ENCODE data around the gene ATP5F1B. TPM values are rescaled to one million over a fixed set of nuclear protein-coding genes. Genes with fewer than 3 reads are reported as not detected.

Gene ATP5F1B
- total and polyA plus RNA-seq, 9 of the 15 experiments (the other 6 are each of a cell fraction or from before 2014, with no cell fraction given), result 908 to 3,125 (median 1,482) TPM

DNA sequence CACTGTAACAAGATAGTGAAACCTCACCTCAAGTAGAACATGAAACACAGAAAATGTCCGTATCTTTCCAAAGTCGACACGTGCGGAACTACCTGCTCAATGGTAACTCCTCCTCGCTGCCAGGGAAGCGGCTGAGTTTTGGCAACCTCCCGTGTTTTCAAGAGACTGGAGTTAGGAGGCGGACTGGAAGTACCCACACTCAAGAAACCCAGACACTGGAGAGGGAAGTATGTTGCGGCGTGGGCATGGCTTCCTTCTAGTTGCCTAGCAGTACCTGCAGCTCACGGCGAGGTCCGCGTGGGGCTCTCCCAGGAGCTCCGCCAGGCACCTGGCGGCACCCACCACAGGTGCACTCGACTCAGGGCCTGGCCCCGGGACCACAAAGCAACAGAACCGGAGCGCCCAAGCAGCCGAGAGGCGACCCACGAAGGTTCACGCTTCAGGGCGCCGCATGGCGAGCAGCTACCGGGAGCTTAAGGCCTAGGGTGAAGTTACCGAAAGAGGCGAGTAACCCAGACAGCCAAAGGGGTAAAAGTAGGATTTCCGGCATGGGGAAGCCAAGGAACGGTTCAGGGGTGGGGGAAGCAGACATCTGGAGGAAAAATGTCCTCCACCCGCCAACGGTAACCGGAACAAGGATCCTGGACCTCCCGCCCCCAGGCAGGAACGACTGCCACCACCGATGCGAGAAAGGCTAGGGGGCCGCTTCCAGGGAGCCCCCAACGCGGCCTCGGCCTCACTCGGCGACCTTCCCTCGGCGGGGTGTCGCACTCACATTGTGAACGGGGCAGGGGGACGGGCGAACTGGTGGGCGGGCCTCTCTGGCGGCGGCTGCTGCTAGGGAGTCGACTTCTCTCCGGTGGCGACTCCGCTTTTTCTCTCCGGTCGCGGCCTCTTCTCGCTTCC is 41.7 kb upstream of the ATP5F1B start (continued):
- TF ChIP-seq CBX8 (IDR thresholded peaks at IDR 0.05; ENCODE audit: borderline replicate concordance, extremely low read depth, low read depth, low read length, poor library complexity, severe bottlenecking), result no peak
- TF ChIP-seq HNRNPLL (IDR thresholded peaks at IDR 0.05; ENCODE audit: low read depth, low read length, poor library complexity, severe bottlenecking), result no peak
- no peak for TF ChIP-seq ZNF253 (CRISPR knock-in tag; conservative IDR thresholded peaks at IDR 0.05)
- TF ChIP-seq, protein P1, sequence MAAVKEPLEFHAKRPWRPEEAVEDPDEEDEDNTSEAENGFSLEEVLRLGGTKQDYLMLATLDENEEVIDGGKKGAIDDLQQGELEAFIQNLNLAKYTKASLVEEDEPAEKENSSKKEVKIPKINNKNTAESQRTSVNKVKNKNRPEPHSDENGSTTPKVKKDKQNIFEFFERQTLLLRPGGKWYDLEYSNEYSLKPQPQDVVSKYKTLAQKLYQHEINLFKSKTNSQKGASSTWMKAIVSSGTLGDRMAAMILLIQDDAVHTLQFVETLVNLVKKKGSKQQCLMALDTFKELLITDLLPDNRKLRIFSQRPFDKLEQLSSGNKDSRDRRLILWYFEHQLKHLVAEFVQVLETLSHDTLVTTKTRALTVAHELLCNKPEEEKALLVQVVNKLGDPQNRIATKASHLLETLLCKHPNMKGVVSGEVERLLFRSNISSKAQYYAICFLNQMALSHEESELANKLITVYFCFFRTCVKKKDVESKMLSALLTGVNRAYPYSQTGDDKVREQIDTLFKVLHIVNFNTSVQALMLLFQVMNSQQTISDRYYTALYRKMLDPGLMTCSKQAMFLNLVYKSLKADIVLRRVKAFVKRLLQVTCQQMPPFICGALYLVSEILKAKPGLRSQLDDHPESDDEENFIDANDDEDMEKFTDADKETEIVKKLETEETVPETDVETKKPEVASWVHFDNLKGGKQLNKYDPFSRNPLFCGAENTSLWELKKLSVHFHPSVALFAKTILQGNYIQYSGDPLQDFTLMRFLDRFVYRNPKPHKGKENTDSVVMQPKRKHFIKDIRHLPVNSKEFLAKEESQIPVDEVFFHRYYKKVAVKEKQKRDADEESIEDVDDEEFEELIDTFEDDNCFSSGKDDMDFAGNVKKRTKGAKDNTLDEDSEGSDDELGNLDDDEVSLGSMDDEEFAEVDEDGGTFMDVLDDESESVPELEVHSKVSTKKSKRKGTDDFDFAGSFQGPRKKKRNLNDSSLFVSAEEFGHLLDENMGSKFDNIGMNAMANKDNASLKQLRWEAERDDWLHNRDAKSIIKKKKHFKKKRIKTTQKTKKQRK (IDR thresholded peaks at IDR 0.05; ENCODE audit: borderline replicate concordance, low read depth, low read length), result no peak
- no peak for TF ChIP-seq SRSF7 (optimal IDR thresholded peaks at IDR 0.05; ENCODE audit: low read depth, low read length)
- TF ChIP-seq NFIC (IDR thresholded peaks at IDR 0.05), result no peak
- peak; percentile 2 for TF ChIP-seq ZNF146 (CRISPR knock-in tag; IDR thresholded peaks at IDR 0.05; ENCODE audit: unreplicated experiment)
- TF ChIP-seq OTX1 (CRISPR knock-in tag; IDR thresholded peaks at IDR 0.05), result no peak
- TF ChIP-seq U2AF1 (optimal IDR thresholded peaks at IDR 0.05; ENCODE audit: low read depth, low read length), result no peak
- TF ChIP-seq CBFB (CRISPR knock-in tag; IDR thresholded peaks at IDR 0.05), result no peak
- TF ChIP-seq, protein P2, sequence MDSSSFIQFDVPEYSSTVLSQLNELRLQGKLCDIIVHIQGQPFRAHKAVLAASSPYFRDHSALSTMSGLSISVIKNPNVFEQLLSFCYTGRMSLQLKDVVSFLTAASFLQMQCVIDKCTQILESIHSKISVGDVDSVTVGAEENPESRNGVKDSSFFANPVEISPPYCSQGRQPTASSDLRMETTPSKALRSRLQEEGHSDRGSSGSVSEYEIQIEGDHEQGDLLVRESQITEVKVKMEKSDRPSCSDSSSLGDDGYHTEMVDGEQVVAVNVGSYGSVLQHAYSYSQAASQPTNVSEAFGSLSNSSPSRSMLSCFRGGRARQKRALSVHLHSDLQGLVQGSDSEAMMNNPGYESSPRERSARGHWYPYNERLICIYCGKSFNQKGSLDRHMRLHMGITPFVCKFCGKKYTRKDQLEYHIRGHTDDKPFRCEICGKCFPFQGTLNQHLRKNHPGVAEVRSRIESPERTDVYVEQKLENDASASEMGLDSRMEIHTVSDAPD (CRISPR knock-in tag; IDR thresholded peaks at IDR 0.05), result no peak
- TF ChIP-seq, protein P3, sequence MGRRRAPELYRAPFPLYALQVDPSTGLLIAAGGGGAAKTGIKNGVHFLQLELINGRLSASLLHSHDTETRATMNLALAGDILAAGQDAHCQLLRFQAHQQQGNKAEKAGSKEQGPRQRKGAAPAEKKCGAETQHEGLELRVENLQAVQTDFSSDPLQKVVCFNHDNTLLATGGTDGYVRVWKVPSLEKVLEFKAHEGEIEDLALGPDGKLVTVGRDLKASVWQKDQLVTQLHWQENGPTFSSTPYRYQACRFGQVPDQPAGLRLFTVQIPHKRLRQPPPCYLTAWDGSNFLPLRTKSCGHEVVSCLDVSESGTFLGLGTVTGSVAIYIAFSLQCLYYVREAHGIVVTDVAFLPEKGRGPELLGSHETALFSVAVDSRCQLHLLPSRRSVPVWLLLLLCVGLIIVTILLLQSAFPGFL (CRISPR knock-in tag; IDR thresholded peaks at IDR 0.05), result no peak
- TF ChIP-seq NBN (IDR thresholded peaks at IDR 0.05; ENCODE audit: low read depth), result no peak
- TF ChIP-seq, protein P4, sequence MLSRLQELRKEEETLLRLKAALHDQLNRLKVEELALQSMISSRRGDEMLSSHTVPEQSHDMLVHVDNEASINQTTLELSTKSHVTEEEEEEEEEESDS (CRISPR knock-in tag; IDR thresholded peaks at IDR 0.05), result no peak
- no peak for TF ChIP-seq PTRF (tag; IDR thresholded peaks at IDR 0.05)
- TF ChIP-seq, protein P5, sequence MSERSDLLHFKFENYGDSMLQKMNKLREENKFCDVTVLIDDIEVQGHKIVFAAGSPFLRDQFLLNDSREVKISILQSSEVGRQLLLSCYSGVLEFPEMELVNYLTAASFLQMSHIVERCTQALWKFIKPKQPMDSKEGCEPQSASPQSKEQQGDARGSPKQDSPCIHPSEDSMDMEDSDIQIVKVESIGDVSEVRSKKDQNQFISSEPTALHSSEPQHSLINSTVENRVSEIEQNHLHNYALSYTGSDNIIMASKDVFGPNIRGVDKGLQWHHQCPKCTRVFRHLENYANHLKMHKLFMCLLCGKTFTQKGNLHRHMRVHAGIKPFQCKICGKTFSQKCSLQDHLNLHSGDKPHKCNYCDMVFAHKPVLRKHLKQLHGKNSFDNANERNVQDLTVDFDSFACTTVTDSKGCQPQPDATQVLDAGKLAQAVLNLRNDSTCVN (CRISPR knock-in tag; IDR thresholded peaks at IDR 0.05), result no peak
- TF ChIP-seq ZNF23 (CRISPR knock-in tag; IDR thresholded peaks at IDR 0.05), result no peak
- no peak for TF ChIP-seq GABPA (tag; conservative IDR thresholded peaks at IDR 0.05; ENCODE audit: low read depth)
- no peak for TF ChIP-seq ILK (tag; IDR thresholded peaks at IDR 0.05; ENCODE audit: borderline replicate concordance, low read depth)
- TF ChIP-seq ZNF140 (CRISPR knock-in tag; IDR thresholded peaks at IDR 0.05), result no peak
